ENCODE results near the gene OR4D2.

OR4D2 gene

DNA sequence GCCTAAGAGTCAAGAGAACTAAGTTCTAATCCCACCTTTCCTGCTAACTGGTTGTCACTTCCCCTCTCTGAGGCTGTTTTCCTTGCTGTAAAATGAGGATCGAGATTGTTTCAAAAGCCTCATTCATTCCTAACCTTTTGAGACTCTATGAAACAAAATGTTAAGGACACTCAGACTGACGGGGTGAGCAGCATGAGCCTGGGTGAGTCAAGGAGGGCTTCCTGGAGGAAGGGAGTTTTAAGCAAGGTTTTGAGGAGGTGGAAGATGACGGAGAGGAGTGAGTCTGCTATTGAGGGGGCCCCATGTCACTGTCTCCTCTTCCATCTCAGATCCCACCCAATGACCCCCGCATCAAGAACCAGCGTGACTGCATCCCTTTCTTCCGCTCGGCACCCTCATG, 29.8 kb downstream of the OR4D2 start:
- Histone ChIP-seq H3K27me3 (ENCODE audit: insufficient read depth, low read length) (no peaks in the 10 kb centered on the region), H3K18ac (ENCODE audit: low read length) (no peak overlapping the region), H3K36me3 (ENCODE audit: control insufficient read depth in 1 of 2, insufficient read depth in 2 of 2, low read length in 2 of 2) (no peaks in the 10 kb centered on the region), H2AK5ac (ENCODE audit: low read length) (no peak overlapping the region), H3K79me1 (ENCODE audit: low read length) (no peaks in the 10 kb centered on the region), H3K4ac (ENCODE audit: low read depth, low read length) (no peak overlapping the region), H3K9me3 (ENCODE audit: insufficient read depth, low read depth, low read length) (peaks cover 4% of the 10 kb centered on the region), H3K27ac (ENCODE audit: low read depth, low read length) (no peak overlapping the region), H2AFZ (ENCODE audit: insufficient read depth, low read length, poor library complexity) (no peak overlapping the region), H4K91ac (ENCODE audit: low read depth, low read length) (no peak overlapping the region), H3K23ac (ENCODE audit: low read length) (no peak overlapping the region), H4K8ac (ENCODE audit: low read depth, low read length) (no peak overlapping the region), H2BK12ac (ENCODE audit: low read length) (no peak overlapping the region), H3K79me2 (ENCODE audit: control insufficient read depth, insufficient read depth, low read length, poor library complexity) (no peaks in the 10 kb centered on the region), H2BK120ac (ENCODE audit: insufficient read depth, low read length, poor library complexity) (no peak overlapping the region), H3K9ac (ENCODE audit: low read length) (no peak overlapping the region), H2BK5ac (ENCODE audit: low read depth, low read length, poor library complexity) (no peak overlapping the region), H3K4me3 (ENCODE audit: low read depth, low read length) (no peak overlapping the region), H3K4me2 (ENCODE audit: low read length) (no peak overlapping the region), H3K4me1 (ENCODE audit: control insufficient read depth in 1 of 2, insufficient read depth in 2 of 2, low read length in 2 of 2) (no peaks in the 10 kb centered on the region), H4K12ac (ENCODE audit: low read depth, low read length) (no peak overlapping the region), H3K14ac (ENCODE audit: low read length) (no peak overlapping the region)
- no peak for DNase-seq
- no CpG with 5 or more reads among the region's 7 CpGs for WGBS (ENCODE audit: extremely low coverage, insufficient coverage, insufficient read length)

DNA sequence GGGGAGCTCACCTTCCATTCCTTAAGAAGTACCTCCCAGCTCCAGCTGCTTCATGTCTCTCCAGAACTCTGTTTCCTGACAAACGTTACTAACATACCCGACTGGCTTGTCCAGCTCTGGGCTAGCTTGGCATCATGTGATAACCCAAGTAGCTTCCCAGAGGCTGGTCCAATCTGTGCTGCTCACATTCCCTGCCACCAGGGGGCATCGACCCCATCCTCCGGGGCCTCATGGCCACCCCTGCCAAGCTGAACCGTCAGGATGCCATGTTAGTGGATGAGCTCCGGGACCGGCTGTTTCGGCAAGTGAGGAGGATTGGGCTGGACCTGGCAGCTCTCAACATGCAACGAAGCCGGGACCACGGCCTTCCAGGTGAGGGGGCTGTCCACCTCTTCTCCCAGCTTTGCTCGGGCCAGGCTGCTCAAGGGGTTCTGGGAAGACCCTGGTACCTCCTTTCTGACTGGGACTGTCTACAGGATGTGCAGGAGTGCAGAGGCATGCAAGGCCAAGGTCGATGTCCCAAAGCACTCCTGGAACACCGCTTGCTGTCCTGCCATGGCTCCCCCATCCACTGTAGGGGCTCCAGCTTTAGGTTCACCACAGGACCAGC, 33.3 kb downstream of the OR4D2 start:
- Histone ChIP-seq H4K12ac (ENCODE audit: low read depth, low read length) (no peak overlapping the region), H3K27me3 (ENCODE audit: insufficient read depth, low read length) (no peaks in the 10 kb centered on the region), H3K79me1 (ENCODE audit: low read length) (no peaks in the 10 kb centered on the region), H3K36me3 (ENCODE audit: control insufficient read depth in 1 of 2, insufficient read depth in 2 of 2, low read length in 2 of 2) (no peaks in the 10 kb centered on the region), H3K4me1 (ENCODE audit: control insufficient read depth in 1 of 2, insufficient read depth in 2 of 2, low read length in 2 of 2) (no peaks in the 10 kb centered on the region), H2AFZ (ENCODE audit: insufficient read depth, low read length, poor library complexity) (no peak overlapping the region), H3K18ac (ENCODE audit: low read length) (no peak overlapping the region), H3K9me3 (ENCODE audit: insufficient read depth, low read depth, low read length) (peaks cover 4% of the 10 kb centered on the region), H4K8ac (ENCODE audit: low read depth, low read length) (no peak overlapping the region), H3K9ac (ENCODE audit: low read length) (no peak overlapping the region), H3K27ac (ENCODE audit: low read depth, low read length) (no peak overlapping the region), H2AK5ac (ENCODE audit: low read length) (no peak overlapping the region), H4K91ac (ENCODE audit: low read depth, low read length) (no peak overlapping the region), H3K4me2 (ENCODE audit: low read length) (no peak overlapping the region), H3K4me3 (ENCODE audit: low read depth, low read length) (no peak overlapping the region), H3K14ac (ENCODE audit: low read length) (no peak overlapping the region), H2BK5ac (ENCODE audit: low read depth, low read length, poor library complexity) (no peak overlapping the region), H3K79me2 (ENCODE audit: control insufficient read depth, insufficient read depth, low read length, poor library complexity) (no peaks in the 10 kb centered on the region), H2BK12ac (ENCODE audit: low read length) (no peak overlapping the region), H3K4ac (ENCODE audit: low read depth, low read length) (no peak overlapping the region), H3K23ac (ENCODE audit: low read length) (no peak overlapping the region), H2BK120ac (ENCODE audit: insufficient read depth, low read length, poor library complexity) (no peak overlapping the region)
- WGBS (ENCODE audit: extremely low coverage, insufficient coverage, insufficient read length): no CpG with 5 or more reads among the region's 14 CpGs
- peak in 1 of 2 donors; percentile 47 for DNase-seq

DNA sequence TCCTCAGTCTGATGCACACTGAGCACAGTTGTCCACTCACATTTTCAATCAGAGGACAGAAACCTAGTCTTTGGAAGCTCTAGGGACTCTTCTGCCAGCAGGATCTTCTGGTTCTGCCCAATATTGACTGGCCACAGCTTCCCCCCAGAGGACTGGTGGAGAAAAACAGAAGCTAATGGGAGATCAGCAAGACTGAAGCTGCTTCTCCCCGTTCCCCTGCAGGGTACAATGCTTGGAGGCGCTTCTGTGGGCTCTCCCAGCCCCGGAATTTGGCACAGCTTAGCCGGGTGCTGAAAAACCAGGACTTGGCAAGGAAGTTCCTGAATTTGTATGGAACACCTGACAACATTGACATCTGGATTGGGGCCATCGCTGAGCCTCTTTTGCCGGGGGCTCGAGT, 36.1 kb downstream of the OR4D2 start:
- no CpG with 5 or more reads among the region's 7 CpGs for WGBS (ENCODE audit: extremely low coverage, insufficient coverage, insufficient read length)
- no peak overlapping the region for H4K91ac ChIP-seq (ENCODE audit: low read depth, low read length)
- no peak overlapping the region for H2AFZ ChIP-seq (ENCODE audit: insufficient read depth, low read length, poor library complexity)
- H2AK5ac ChIP-seq (ENCODE audit: low read length): no peak overlapping the region
- no peak overlapping the region for H2BK5ac ChIP-seq (ENCODE audit: low read depth, low read length, poor library complexity)
- no peak overlapping the region for H4K12ac ChIP-seq (ENCODE audit: low read depth, low read length)
- H2BK12ac ChIP-seq (ENCODE audit: low read length): no peak overlapping the region
- no peak overlapping the region for H3K4me2 ChIP-seq (ENCODE audit: low read length)
- H3K79me1 ChIP-seq (ENCODE audit: low read length): no peaks in the 10 kb centered on the region
- no peaks in the 10 kb centered on the region for H3K27me3 ChIP-seq (ENCODE audit: insufficient read depth, low read length)
- H3K18ac ChIP-seq (ENCODE audit: low read length): no peak overlapping the region
- no peak overlapping the region for H3K9ac ChIP-seq (ENCODE audit: low read length)
- no peaks in the 10 kb centered on the region for H3K79me2 ChIP-seq (ENCODE audit: control insufficient read depth, insufficient read depth, low read length, poor library complexity)
- no peak overlapping the region for H3K4me3 ChIP-seq (ENCODE audit: low read depth, low read length)
- H2BK120ac ChIP-seq (ENCODE audit: insufficient read depth, low read length, poor library complexity): no peak overlapping the region
- H3K27ac ChIP-seq (ENCODE audit: low read depth, low read length): no peak overlapping the region
- H3K4me1 ChIP-seq (ENCODE audit: control insufficient read depth in 1 of 2, insufficient read depth in 2 of 2, low read length in 2 of 2): no peaks in the 10 kb centered on the region
- H3K4ac ChIP-seq (ENCODE audit: low read depth, low read length): no peak overlapping the region
- H3K36me3 ChIP-seq (ENCODE audit: control insufficient read depth in 1 of 2, insufficient read depth in 2 of 2, low read length in 2 of 2): peaks cover 3 to 7% of the 10 kb centered on the region in 2 experiments
- no peak for DNase-seq
- no peak overlapping the region for H3K23ac ChIP-seq (ENCODE audit: low read length)
- no peak overlapping the region for H4K8ac ChIP-seq (ENCODE audit: low read depth, low read length)
- H3K14ac ChIP-seq (ENCODE audit: low read length): no peak overlapping the region
- peaks cover 2% of the 10 kb centered on the region for H3K9me3 ChIP-seq (ENCODE audit: insufficient read depth, low read depth, low read length)

DNA sequence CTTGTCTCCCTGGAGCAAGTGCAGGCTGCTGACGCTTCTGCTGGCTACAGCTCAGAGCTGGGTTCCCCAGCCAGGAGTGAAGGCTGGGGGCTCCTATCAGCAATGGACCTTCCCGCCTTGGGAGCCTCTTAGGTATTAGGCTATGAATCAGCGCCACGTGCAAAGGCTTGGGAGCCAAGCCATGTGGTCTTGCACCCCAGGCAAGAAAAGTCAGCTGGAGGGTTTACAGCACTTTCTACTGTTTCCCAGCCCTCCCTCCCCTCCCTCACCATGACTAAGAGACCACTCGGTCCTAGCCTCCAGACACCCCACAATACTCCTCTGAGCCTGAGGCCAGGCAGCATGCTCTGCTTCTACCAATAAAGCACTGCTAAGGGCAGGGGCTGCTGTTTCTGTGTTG, 38.0 kb downstream of the OR4D2 start:
- Histone ChIP-seq H3K27ac (ENCODE audit: low read depth, low read length) (no peak overlapping the region), H3K27me3 (ENCODE audit: insufficient read depth, low read length) (no peaks in the 10 kb centered on the region), H3K79me1 (ENCODE audit: low read length) (no peaks in the 10 kb centered on the region), H3K36me3 (ENCODE audit: control insufficient read depth in 1 of 2, insufficient read depth in 2 of 2, low read length in 2 of 2) (peaks cover 5 to 12% of the 10 kb centered on the region in 2 experiments), H3K4me2 (ENCODE audit: low read length) (no peak overlapping the region), H3K79me2 (ENCODE audit: control insufficient read depth, insufficient read depth, low read length, poor library complexity) (no peaks in the 10 kb centered on the region), H3K4me1 (ENCODE audit: control insufficient read depth in 1 of 2, insufficient read depth in 2 of 2, low read length in 2 of 2) (no peaks in the 10 kb centered on the region), H2BK120ac (ENCODE audit: insufficient read depth, low read length, poor library complexity) (no peak overlapping the region), H2BK12ac (ENCODE audit: low read length) (no peak overlapping the region), H3K9ac (ENCODE audit: low read length) (no peak overlapping the region), H2AFZ (ENCODE audit: insufficient read depth, low read length, poor library complexity) (no peak overlapping the region), H3K23ac (ENCODE audit: low read length) (no peak overlapping the region), H4K12ac (ENCODE audit: low read depth, low read length) (no peak overlapping the region), H3K9me3 (ENCODE audit: insufficient read depth, low read depth, low read length) (no peaks in the 10 kb centered on the region), H3K14ac (ENCODE audit: low read length) (no peak overlapping the region), H2AK5ac (ENCODE audit: low read length) (no peak overlapping the region), H3K4ac (ENCODE audit: low read depth, low read length) (no peak overlapping the region), H4K8ac (ENCODE audit: low read depth, low read length) (no peak overlapping the region), H2BK5ac (ENCODE audit: low read depth, low read length, poor library complexity) (no peak overlapping the region), H3K18ac (ENCODE audit: low read length) (no peak overlapping the region), H4K91ac (ENCODE audit: low read depth, low read length) (no peak overlapping the region), H3K4me3 (ENCODE audit: low read depth, low read length) (no peak overlapping the region)
- no CpG with 5 or more reads among the region's 5 CpGs for WGBS (ENCODE audit: extremely low coverage, insufficient coverage, insufficient read length)
- DNase-seq: no peak

Data from trophoblast cell (in vitro differentiated cells and primary cell).